PFSK-1 (cell line): ENCODE results near the gene NCAM1.

ENCODE experiments used
- FOXP2 ChIP-seq: optimal IDR thresholded peaks from 2 replicates; pipeline ENCODE3; 2011; ENCODE audit warnings: borderline replicate concordance, control low read depth, inconsistent platforms; ENCODE audit not compliant: insufficient read depth; ENCODE audit errors: extremely low read length, extremely low read depth
- POLR2AphosphoS5 ChIP-seq: IDR thresholded peaks from 2 replicates; pipeline ENCODE4 v1.6.1; 2012; ENCODE audit warnings: low read depth, mild to moderate bottlenecking, control low read depth, low read length, moderate library complexity
- REST ChIP-seq, 2 experiments: IDR thresholded peaks; 2 replicates each; pipeline versions ENCODE4 v1.6.1 to v1.8.0; 2011 to 2012; ENCODE audit warnings: low read depth in 2 of 2, low read length in 2 of 2, control low read depth in 1 of 2, inconsistent platforms in 1 of 2, mild to moderate bottlenecking in 1 of 2, moderate library complexity in 1 of 2; ENCODE audit not compliant: insufficient read depth in 1 of 2
- SIN3A ChIP-seq: IDR thresholded peaks from 2 replicates; pipeline ENCODE4 v1.6.1; 2012; ENCODE audit warnings: mild to moderate bottlenecking, low read length, moderate library complexity, borderline replicate concordance; ENCODE audit not compliant: insufficient read depth
- TAF1 ChIP-seq: IDR thresholded peaks from 2 replicates; pipeline ENCODE4 v1.6.1; 2012; ENCODE audit warnings: low read length, control low read depth, borderline replicate concordance; ENCODE audit not compliant: insufficient read depth

Gene NCAM1

GRCh38 chr11:113243696-113244095, 282.5 kb downstream of the NCAM1 start:
- TF ChIP-seq FOXP2 (no peak), REST (IDR thresholded peaks at IDR 0.05; ENCODE audit: insufficient read depth in 1 of 2, low read depth in 2 of 2, low read length in 2 of 2) (no peak), SIN3A (no peak), TAF1 (no peak), POLR2AphosphoS5 (no peak)

- TF ChIP-seq FOXP2: no peak
- TF ChIP-seq TAF1: no peak
- TF ChIP-seq REST (IDR thresholded peaks at IDR 0.05; ENCODE audit: insufficient read depth in 1 of 2, low read depth in 2 of 2, low read length in 2 of 2): no peak
- no peak for TF ChIP-seq POLR2AphosphoS5
- TF ChIP-seq SIN3A: no peak
Measured at GRCh38 chr11:113245216-113245615, 284.0 kb downstream of the NCAM1 start.

GRCh38 chr11:113247221-113247620, 286.0 kb downstream of the NCAM1 start:
- TF ChIP-seq FOXP2 (no peak), TAF1 (no peak), SIN3A (no peak), POLR2AphosphoS5 (no peak), REST (IDR thresholded peaks at IDR 0.05; ENCODE audit: insufficient read depth in 1 of 2, low read depth in 2 of 2, low read length in 2 of 2) (no peak)

- TF ChIP-seq POLR2AphosphoS5 (no peak), REST (IDR thresholded peaks at IDR 0.05; ENCODE audit: insufficient read depth in 1 of 2, low read depth in 2 of 2, low read length in 2 of 2) (no peak), SIN3A (no peak), FOXP2 (no peak), TAF1 (no peak)
Measured at GRCh38 chr11:113247966-113248365, 286.7 kb downstream of the NCAM1 start.

GRCh38 chr11:113248702-113249490, 287.7 kb downstream of the NCAM1 start:
- TF ChIP-seq REST (IDR thresholded peaks at IDR 0.05; ENCODE audit: insufficient read depth in 1 of 2, low read depth in 2 of 2, low read length in 2 of 2) (no peak), SIN3A (no peak), POLR2AphosphoS5 (no peak), FOXP2 (no peak), TAF1 (no peak)
